HEK293 (cell line): ENCODE measurements around the gene DPP9.

Experiments
- BCL11A ChIP-seq: fragments of 450-650 bp; formaldehyde crosslinking; IDR thresholded peaks from 2 replicates; pipeline ENCODE4 v1.5.1; 2016; ENCODE audit warnings: low read depth, missing biosample characterization, missing genetic modification characterization
- BCL11B ChIP-seq: fragments of 450-650 bp; formaldehyde crosslinking; IDR thresholded peaks from 2 replicates; pipeline ENCODE4 v1.5.1; 2016; ENCODE audit warnings: low read depth, missing biosample characterization, missing genetic modification characterization
- KLF10 ChIP-seq: fragments of 450-650 bp; IDR thresholded peaks from 2 replicates; pipeline ENCODE4 v1.5.1; 2018; ENCODE audit warnings: missing biosample characterization, mild to moderate bottlenecking, missing genetic modification characterization
- KLF16 ChIP-seq: fragments of 450-650 bp; formaldehyde crosslinking; IDR thresholded peaks from 2 replicates; pipeline ENCODE4 v1.5.1; 2017; ENCODE audit warnings: missing biosample characterization, missing genetic modification characterization
- KLF17 ChIP-seq: fragments of 450-650 bp; formaldehyde crosslinking; IDR thresholded peaks from 2 replicates; pipeline ENCODE4 v1.5.1; 2016; ENCODE audit warnings: missing biosample characterization, missing genetic modification characterization
- KLF9 ChIP-seq: fragments of 450-650 bp; formaldehyde crosslinking; IDR thresholded peaks from 2 replicates; pipeline ENCODE4 v1.5.1; 2016; ENCODE audit warnings: missing biosample characterization, missing genetic modification characterization, low read depth
- PATZ1 ChIP-seq: fragments of 450-650 bp; formaldehyde crosslinking; IDR thresholded peaks from 2 replicates; pipeline ENCODE4 v1.5.1; 2016; ENCODE audit warnings: missing biosample characterization, missing genetic modification characterization
- PRDM10 ChIP-seq: fragments of 450-650 bp; formaldehyde crosslinking; IDR thresholded peaks from 2 replicates; pipeline ENCODE4 v1.5.1; 2016; ENCODE audit warnings: missing biosample characterization, missing genetic modification characterization
- SP3 ChIP-seq: fragments of 450-650 bp; formaldehyde crosslinking; IDR thresholded peaks from 2 replicates; pipeline ENCODE4 v1.5.1; 2016; ENCODE audit warnings: missing biosample characterization, missing genetic modification characterization
- SP7 ChIP-seq: fragments of 450-650 bp; formaldehyde crosslinking; IDR thresholded peaks from 2 replicates; pipeline ENCODE4 v1.5.1; 2016; ENCODE audit warnings: missing biosample characterization, missing genetic modification characterization
- ZBTB11 ChIP-seq: fragments of 450-650 bp; formaldehyde crosslinking; conservative IDR thresholded peaks from 2 replicates; pipeline ENCODE4 v1.5.1; 2016; ENCODE audit warnings: low read depth, missing biosample characterization, missing genetic modification characterization
- ZBTB20 ChIP-seq: fragments of 450-650 bp; formaldehyde crosslinking; IDR thresholded peaks from 2 replicates; pipeline ENCODE4 v1.5.1; 2016; ENCODE audit warnings: missing biosample characterization, missing genetic modification characterization
- ZBTB26 ChIP-seq: fragments of 450-650 bp; formaldehyde crosslinking; optimal IDR thresholded peaks from 2 replicates; pipeline ENCODE3; 2016; ENCODE audit warnings: missing biosample characterization, mild to moderate bottlenecking, missing genetic modification characterization
- ZBTB48 ChIP-seq: fragments of 450-650 bp; formaldehyde crosslinking; IDR thresholded peaks from 2 replicates; pipeline ENCODE4 v1.5.1; 2016; ENCODE audit warnings: missing biosample characterization, missing genetic modification characterization
- ZFP69B ChIP-seq: fragments of 450-650 bp; formaldehyde crosslinking; IDR thresholded peaks from 2 replicates; pipeline ENCODE4 v1.5.1; 2016; ENCODE audit warnings: missing biosample characterization, missing genetic modification characterization
- ZNF10 ChIP-seq: fragments of 450-650 bp; formaldehyde crosslinking; IDR thresholded peaks from 2 replicates; pipeline ENCODE4 v1.5.1; 2017; ENCODE audit warnings: missing biosample characterization, missing genetic modification characterization
- ZNF157 ChIP-seq: fragments of 450-650 bp; formaldehyde crosslinking; IDR thresholded peaks from 2 replicates; pipeline ENCODE4 v1.5.1; 2016; ENCODE audit warnings: missing biosample characterization, missing genetic modification characterization
- ZNF2 ChIP-seq: fragments of 450-650 bp; formaldehyde crosslinking; IDR thresholded peaks from 2 replicates; pipeline ENCODE4 v1.5.1; 2016; ENCODE audit warnings: missing biosample characterization, missing genetic modification characterization
- ZNF223 ChIP-seq: fragments of 450-650 bp; formaldehyde crosslinking; IDR thresholded peaks from 2 replicates; pipeline ENCODE4 v1.5.1; 2016; ENCODE audit warnings: missing biosample characterization, missing genetic modification characterization
- ZNF324 ChIP-seq: fragments of 450-650 bp; formaldehyde crosslinking; IDR thresholded peaks from 2 replicates; pipeline ENCODE4 v1.5.1; 2016; ENCODE audit warnings: missing biosample characterization, missing genetic modification characterization
- ZNF341 ChIP-seq: fragments of 450-650 bp; formaldehyde crosslinking; IDR thresholded peaks from 2 replicates; pipeline ENCODE4; 2016; ENCODE audit warnings: low read depth, missing biosample characterization, missing genetic modification characterization
- ZNF561 ChIP-seq: fragments of 450-650 bp; IDR thresholded peaks from 2 replicates; pipeline ENCODE4 v1.5.1; 2018; ENCODE audit warnings: missing biosample characterization, missing genetic modification characterization, borderline replicate concordance
- ZNF585B ChIP-seq: fragments of 450-650 bp; formaldehyde crosslinking; IDR thresholded peaks from 2 replicates; pipeline ENCODE4 v1.5.1; 2016; ENCODE audit warnings: missing biosample characterization, missing genetic modification characterization
- ZNF610 ChIP-seq: fragments of 450-650 bp; formaldehyde crosslinking; IDR thresholded peaks from 2 replicates; pipeline ENCODE4 v1.5.1; 2016; ENCODE audit warnings: missing biosample characterization, missing genetic modification characterization, borderline replicate concordance
- ZNF660 ChIP-seq: fragments of 450-650 bp; IDR thresholded peaks from 2 replicates; pipeline ENCODE4 v1.5.1; 2018; ENCODE audit warnings: missing biosample characterization, mild to moderate bottlenecking, missing genetic modification characterization
- ZNF768 ChIP-seq: fragments of 450-650 bp; formaldehyde crosslinking; IDR thresholded peaks from 2 replicates; pipeline ENCODE4 v1.5.1; 2018; ENCODE audit warnings: missing biosample characterization, mild to moderate bottlenecking, missing genetic modification characterization
- ZSCAN4 ChIP-seq: fragments of 450-650 bp; formaldehyde crosslinking; IDR thresholded peaks from 2 replicates; pipeline ENCODE4 v1.5.1; 2017; ENCODE audit warnings: missing biosample characterization, missing genetic modification characterization

Gene DPP9

GRCh38 chr19:4638828-4639530 is 84.7 kb downstream of the DPP9 start, which contains the start of gene TNFAIP8L1 (continued):
- TF ChIP-seq PRDM10 (tag by site-specific recombination), result peak; percentile 85
- peak; percentile 81 for TF ChIP-seq KLF16 (tag by site-specific recombination)
- 0 out of 2 replicates have a peak, but pooled peaks have one; percentile 65 for TF ChIP-seq ZNF561 (tag by site-specific recombination)
- peak; percentile 32; the same call in 1 of the 2 replicates for TF ChIP-seq ZNF660 (tag by site-specific recombination)
- TF ChIP-seq KLF17, result peak; percentile 63; the same call in 1 of the 2 replicates
- peak; percentile 78 for TF ChIP-seq KLF9
- no peak for TF ChIP-seq BCL11B (tag by site-specific recombination)
- peak; percentile 75 for TF ChIP-seq SP3 (tag by site-specific recombination)
- peak; percentile 66; the same call in 1 of the 2 replicates for TF ChIP-seq ZBTB20 (tag by site-specific recombination)
- TF ChIP-seq SP7 (tag by site-specific recombination), result peak; percentile 46; the same call in 1 of the 2 replicates
- peak; percentile 96 for TF ChIP-seq PATZ1 (tag by site-specific recombination)
- TF ChIP-seq ZBTB11 (tag by site-specific recombination), result peak; percentile 66; the same call in 1 of the 2 replicates
- peak; percentile 70; the same call in 1 of the 2 replicates for TF ChIP-seq ZNF223
- TF ChIP-seq ZNF2, result peak; percentile 39; the same call in 1 of the 2 replicates
- TF ChIP-seq ZNF768 (tag by site-specific recombination), result peak; percentile 90; the same call in 1 of the 2 replicates
- no peak for TF ChIP-seq BCL11A (tag by site-specific recombination)
- no peak for TF ChIP-seq ZNF157
- no peak for TF ChIP-seq ZNF10 (tag by site-specific recombination)
- peak; percentile 43; the same call in 1 of the 2 replicates for TF ChIP-seq ZFP69B (tag by site-specific recombination)
- TF ChIP-seq ZNF341, result peak; percentile 24; the same call in 1 of the 2 replicates
- peak; percentile 44 for TF ChIP-seq KLF10 (tag by site-specific recombination)
- TF ChIP-seq ZBTB48, result peak; percentile 71
- 0 out of 2 replicates have a peak, but pooled peaks have one; percentile 25 for TF ChIP-seq ZNF610 (tag by site-specific recombination)
- no peak for TF ChIP-seq ZSCAN4 (tag by site-specific recombination)
- no peak for TF ChIP-seq ZNF585B
- TF ChIP-seq ZBTB26, result peak; percentile 33
- peak; percentile 46; the same call in 1 of the 2 replicates for TF ChIP-seq ZNF324 (tag by site-specific recombination)
